GM18867 (cell line): Measurements from ENCODE around the gene EID1.
A peak's percentile ranks its signal among the peaks of the same experiment; 100 is the strongest.
"Not testable (repeated sequence)": the region's sequence is repeated elsewhere in the genome, so short reads cannot be mapped to it uniquely, and the experiment has no call there.

Source experiments
- ATAC-seq: cut with Tn5 transposase; IDR thresholded peaks from one replicate; pipeline ENCODE4 v1.9.1; 2021; ENCODE audit warnings: mild to moderate bottlenecking, moderate library complexity; ENCODE audit not compliant: unreplicated experiment

Gene EID1, protein sequence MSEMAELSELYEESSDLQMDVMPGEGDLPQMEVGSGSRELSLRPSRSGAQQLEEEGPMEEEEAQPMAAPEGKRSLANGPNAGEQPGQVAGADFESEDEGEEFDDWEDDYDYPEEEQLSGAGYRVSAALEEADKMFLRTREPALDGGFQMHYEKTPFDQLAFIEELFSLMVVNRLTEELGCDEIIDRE

GRCh38 chr15:48877630-48878595 is at the start of gene EID1:
TSS of gene EID1 (plus strand) at chr15:48878134. CDS start at chr15:48878177, 43 bp downstream.
- ATAC-seq = peak; percentile 96

DNA sequence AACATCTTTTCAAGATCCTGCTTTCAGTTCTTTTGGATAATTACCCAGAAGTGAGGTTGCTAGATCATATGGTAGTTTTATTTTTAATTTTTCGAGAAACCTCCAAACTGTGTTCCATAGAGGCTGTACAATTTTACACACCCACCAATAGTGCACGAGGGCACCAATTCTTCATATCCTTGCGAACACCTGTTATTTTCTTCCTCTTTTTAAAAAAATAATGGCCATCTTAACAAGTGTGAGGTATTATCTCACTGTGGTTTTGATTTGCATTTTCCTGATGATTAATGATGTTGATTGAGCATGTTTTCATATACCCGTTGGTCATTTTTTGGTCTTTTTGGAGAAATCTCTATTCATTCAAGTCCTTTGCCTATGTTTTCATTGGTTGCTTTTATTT is 49.5 kb upstream of the EID1 start:
- no peak for ATAC-seq

DNA sequence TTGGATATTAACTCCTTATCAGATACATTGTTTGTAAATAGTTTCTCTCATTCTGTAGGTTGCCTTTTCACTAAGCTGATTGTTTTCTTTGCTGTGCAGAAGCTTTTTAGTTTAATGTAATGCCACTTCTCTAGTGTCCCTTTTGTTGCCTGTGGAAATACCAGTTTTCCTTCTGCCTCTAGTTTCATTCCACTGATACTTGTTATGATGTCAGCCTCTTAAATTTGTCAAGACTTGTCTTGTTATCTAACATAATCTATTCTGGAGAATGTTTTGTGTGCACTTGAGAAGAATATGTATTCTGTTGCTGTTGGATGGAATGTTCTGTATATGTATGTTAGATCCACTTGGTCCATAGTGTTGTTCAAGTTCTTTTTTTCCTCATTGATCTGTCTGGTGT is 49.0 kb upstream of the EID1 start:
- no peak for ATAC-seq

DNA sequence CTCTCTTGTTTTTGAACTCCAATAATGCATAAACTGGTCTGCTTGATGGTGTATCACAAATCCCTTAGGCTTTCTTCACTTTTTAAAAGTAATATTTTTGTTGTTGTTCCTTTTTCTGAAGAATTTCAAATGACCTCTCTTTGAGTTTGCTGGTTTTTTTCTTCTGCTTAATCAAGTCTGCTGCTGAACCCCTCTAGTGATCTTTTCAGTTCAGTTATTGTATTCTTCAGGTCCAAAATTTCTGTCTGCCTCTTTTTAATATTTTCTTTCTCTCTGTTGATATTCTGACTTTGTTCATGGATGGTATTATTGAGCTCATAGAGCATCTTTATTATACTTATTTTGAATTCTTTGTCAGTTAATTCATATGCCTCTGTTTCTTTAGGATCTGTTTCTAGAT is 45.3 kb upstream of the EID1 start:
- ATAC-seq = no peak

GRCh38 chr15:48833526-48834239 is 44.3 kb upstream of the EID1 start:
- no peak for ATAC-seq

GRCh38 chr15:48834756-48835155 is 43.2 kb upstream of the EID1 start:
- ATAC-seq = no peak

- ATAC-seq = no peak
Measured at GRCh38 chr15:48842501-48842900, 35.4 kb upstream of the EID1 start.

DNA sequence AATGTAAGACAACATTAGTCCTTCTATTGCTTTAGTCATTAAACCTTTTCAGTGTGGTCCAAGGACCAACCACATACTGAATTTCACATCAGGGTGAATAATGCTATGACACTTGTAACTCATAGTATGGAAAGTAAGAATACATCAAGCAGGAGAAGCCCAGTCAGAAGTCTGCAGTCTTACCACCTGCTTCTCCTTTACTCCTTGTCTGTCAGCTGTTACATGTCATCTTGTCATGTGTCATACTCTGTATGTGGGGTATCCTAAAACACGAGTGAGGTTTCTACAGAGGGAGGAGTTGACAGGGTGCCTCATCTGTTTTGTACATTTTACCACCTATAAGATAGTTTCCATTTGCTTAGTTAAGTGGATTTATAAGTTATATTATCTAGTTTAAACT is 32.8 kb upstream of the EID1 start:
- no peak for ATAC-seq

DNA sequence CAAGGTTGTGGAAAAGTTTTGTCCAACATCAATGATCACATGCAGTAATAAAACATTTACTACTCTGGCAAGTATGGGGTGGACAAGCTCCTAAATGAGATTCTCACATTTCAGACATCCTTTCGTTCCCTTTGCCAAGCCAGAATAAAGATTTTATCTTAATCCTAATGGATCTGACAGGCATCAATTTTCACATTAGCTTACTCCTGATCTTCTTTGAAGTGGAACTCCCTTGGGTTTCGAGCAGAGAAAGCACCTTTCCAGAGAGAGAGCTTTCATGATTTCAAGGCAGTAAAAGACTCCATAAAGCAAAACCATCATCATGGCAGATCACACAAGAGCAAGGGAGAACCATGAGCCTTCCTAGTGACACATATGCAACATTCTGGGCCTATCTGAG is 27.3 kb upstream of the EID1 start:
- ATAC-seq = no peak

DNA sequence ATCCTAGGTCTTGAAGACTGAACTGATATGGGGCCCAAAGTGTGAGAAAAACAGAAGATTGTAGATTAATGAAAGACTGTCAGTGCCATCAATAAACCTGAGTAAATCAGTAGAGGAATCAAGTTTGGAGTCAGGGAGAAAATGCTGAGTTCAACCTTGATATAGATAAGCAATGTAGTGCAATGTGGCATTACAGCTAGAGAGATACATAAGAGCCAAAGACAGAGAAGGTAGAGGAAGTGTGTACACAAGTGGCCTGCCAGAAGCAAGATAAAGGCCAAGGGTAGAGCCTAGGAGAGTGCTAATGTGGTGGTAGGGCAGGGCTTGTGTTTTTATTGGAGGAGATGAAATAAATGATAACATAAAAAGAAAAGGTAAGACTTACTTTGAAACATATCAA is 26.0 kb upstream of the EID1 start:
- ATAC-seq = no peak

DNA sequence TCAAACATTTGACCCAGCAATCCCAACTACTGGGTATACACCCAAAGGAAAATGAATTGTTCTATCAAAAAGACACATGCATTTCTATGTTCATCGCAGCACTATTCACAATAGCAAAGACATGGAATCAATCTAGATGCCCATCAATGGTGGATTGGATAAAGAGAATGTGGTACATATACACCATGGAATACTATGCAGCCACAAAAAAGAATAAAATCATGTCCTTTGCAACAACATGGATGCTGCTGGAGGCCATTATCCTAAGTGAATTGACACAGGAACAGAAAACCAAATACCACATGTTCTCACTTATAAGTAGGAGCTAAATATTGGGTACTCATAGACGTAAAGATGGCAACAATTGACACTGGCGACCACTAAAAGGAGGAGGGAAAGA is 23.5 kb upstream of the EID1 start:
- not testable (repeated sequence) for ATAC-seq

- no peak for ATAC-seq
Measured at GRCh38 chr15:48855501-48856440, 22.2 kb upstream of the EID1 start.

DNA sequence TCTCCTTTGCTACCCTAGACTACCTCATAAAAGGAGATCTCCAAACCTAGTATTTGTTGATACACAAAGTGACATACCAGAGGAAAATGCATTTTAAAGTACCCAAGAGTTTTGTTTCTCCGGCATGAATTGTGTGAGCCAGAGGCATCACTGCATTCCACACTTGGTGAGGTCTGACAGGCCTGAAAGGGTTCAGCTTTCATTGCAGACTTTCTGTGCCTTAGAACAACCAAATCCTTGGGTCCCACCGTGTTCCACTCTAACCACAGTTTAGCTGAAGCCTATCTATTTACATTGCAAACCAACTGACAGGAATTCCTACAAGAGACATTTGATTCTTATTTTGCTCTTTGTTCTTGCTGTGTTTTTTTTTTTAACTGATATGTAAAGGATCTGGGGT is 21.0 kb upstream of the EID1 start:
- ATAC-seq = no peak

GRCh38 chr15:48858401-48858800 is 19.5 kb upstream of the EID1 start:
- ATAC-seq = no peak

DNA sequence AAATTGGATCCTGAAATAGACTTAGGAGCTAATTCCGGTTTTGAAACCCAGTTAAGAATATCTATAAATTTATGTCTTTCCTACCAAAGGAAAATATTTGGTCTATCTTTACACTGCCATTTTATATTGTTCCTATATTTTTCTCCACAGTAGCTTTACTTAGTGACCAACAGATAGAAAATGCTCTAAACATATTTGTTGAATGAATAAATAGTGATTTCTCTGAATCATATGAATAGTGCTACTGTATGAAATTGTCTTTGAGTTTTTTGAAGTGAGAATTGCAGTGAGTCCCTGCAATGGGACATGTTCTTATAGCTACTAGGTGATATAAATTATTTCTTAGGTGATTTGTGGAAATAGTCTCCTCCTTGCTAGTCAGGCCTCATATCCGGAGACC is 18.5 kb upstream of the EID1 start:
- ATAC-seq = no peak

DNA sequence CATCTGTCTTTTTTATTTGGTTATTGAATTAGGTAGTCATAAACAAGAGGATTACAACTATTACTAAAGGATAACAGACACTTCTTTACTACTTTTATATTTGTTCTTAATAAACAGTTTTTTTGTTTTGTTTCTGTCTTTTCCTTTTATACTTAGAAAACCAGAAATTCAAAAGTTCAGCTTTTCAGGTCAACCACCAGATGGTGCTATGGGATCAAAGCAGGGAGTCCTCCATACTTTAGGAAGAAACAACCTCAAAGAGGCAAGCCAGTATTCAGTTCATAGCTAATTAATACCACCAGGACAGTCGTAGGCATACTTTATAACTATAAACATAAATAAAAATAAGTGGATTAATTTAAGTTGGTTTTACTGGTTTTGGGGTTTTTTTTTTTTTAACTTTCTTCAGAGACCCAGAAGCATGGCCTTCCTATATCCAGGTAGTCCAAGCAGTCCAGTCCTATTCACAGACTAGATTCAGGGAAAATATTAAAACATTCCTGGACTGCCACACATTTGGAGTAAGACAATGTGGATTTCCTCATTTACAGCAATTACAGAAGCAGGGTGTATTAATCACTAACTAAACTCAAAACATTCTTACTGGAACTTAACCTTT is 16.0 kb upstream of the EID1 start:
- peak; percentile 62 for ATAC-seq

DNA sequence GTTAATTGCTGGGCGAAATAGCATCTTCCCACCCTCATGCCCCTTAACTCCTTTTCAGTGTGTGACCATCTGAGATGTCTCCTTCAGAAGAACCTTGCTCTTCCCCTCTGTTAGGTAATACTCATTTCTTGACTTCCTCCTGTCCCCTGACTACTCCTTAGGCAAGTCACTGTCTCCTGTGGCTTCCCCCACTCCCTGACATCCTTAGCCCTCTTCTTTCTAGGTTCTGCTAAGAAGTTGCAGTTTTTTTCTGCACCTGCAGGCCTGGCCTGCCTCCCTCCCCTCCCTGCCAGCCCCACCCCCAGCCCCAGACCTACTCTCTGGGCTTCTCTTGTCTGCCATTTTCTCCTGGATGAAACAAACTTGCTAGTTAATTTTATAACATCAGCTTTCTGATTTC is 15.2 kb upstream of the EID1 start:
- no peak for ATAC-seq

- no peak for ATAC-seq
Measured at GRCh38 chr15:48865370-48866079, 12.4 kb upstream of the EID1 start.

DNA sequence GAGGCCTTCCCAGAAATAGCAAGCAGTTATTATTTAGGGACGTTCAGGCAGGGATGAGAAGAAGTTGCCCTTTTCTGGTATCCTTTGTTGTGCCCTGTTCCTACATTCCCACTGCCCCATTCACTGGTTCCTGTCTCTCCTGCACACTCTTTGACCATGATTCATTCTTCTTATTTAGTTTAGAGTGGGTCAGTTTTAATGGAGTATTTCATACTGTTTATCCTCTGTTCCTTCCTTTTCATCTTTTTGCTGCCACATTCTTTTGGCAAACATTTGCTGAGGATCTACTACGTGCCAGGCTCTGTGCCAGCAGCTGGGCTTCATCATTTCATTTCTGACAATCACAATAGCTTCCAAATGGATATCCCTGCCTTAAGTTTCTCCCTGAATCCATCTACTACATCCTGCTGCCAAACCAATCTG is 11.8 kb upstream of the EID1 start:
- no peak for ATAC-seq

DNA sequence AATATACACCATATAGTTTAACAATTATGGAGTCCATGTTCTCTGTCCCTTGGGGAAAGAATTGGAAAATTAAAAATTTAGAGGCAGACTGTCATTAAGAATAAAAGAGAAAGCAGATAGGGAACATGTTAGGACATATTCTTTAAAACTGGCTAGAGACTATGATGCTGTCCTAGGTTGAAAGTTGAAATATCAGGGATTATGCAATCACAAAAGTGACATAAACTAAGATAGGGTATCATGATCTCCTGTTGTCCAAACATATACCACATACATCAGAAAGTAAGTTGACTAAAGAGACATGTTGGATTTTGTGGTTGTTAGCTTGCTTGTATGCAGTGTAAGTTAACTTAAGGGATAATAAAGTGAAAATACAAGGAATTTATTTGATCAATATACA is 9.9 kb upstream of the EID1 start:
- ATAC-seq = no peak
